Esophagus muscularis mucosa (tissue), 4 donors: ENCODE results near the gene CD52. TPM values are rescaled to one million over a fixed set of nuclear protein-coding genes. Genes with fewer than 3 reads are reported as not detected.

Source experiments
- DNase-seq: peaks from one replicate; pipeline ENCODE4 v3.0.0-alpha.2; 2017; ENCODE audit errors: extremely low spot score
- H3K27ac ChIP-seq, 4 donors: fragments of 200-600 bp; sonication (generic); replicated peaks in 1 of 4; 1 replicate in 3 of 4; 2 replicates in 1 of 4; pipeline ENCODE4 v1.5.1; 2016 to 2019; ENCODE audit warnings: mild to moderate bottlenecking in 1 of 4
- H3K27me3 ChIP-seq, 4 donors: fragments of 200-600 bp; sonication (generic); one replicate each; pipeline versions ENCODE4 v1.5.1 to v1.6.0; 2016 to 2019
- H3K36me3 ChIP-seq, 4 donors: fragments of 200-600 bp; sonication (generic); one replicate each; pipeline ENCODE4 v1.5.1; 2016 to 2019
- H3K4me1 ChIP-seq, 4 donors: fragments of 200-600 bp; sonication (generic); one replicate each; pipeline ENCODE4 v1.5.1; 2016 to 2019
- H3K4me3 ChIP-seq, 4 donors: fragments of 200-600 bp; sonication (generic); 1 replicate in 2 of 4; 2 replicates in 2 of 4; pipeline ENCODE4 v1.5.1; 2016 to 2019; ENCODE audit warnings: mild to moderate bottlenecking in 4 of 4, moderate library complexity in 1 of 4
- H3K9me3 ChIP-seq, 4 donors: fragments of 200-600 bp; sonication (generic); 1 replicate in 3 of 4; 2 replicates in 1 of 4; pipeline ENCODE4 v1.5.1; 2016 to 2019
- CTCF ChIP-seq, 3 experiments: fragments of 200-600 bp in 2 of 3; fragments of 450-650 bp in 1 of 3; sonication (generic) in 2 of 3; IDR thresholded peaks; one replicate each; pipeline ENCODE4 v1.5.1; 2017 to 2019; ENCODE audit warnings: antibody characterized with exemption in 3 of 3, mild to moderate bottlenecking in 2 of 3, moderate library complexity in 1 of 3
- EP300 ChIP-seq: sonication (generic); formaldehyde crosslinking; IDR thresholded peaks from one replicate; pipeline ENCODE4 v1.6.1; 2017; ENCODE audit warnings: antibody characterized with exemption
- POLR2A ChIP-seq: fragments of 450-650 bp; IDR thresholded peaks from one replicate; pipeline ENCODE4 v1.6.1; 2017; ENCODE audit warnings: antibody characterized with exemption, moderate library complexity, mild to moderate bottlenecking, low read depth
- POLR2AphosphoS5 ChIP-seq, 2 donors: sonication (generic); formaldehyde crosslinking; IDR thresholded peaks; one replicate each; pipeline ENCODE4 v1.6.1; 2017; ENCODE audit warnings: antibody characterized with exemption in 2 of 2
- WGBS: methylation state at CpG from one replicate; pipeline ENCODE4 v1.1.5; 2018; 5-methylcytosine and 5-hydroxymethylcytosine counted together
- intact Hi-C: fragments of 100-400 bp; cut with DNase I; formaldehyde crosslinking; loops from one replicate; pipeline ENCODE4 v1.15.1; 2023
- total RNA-seq, 4 donors: library from RNA; depleted of rRNA; stranded (reverse); fragments of >200 nt; gene quantifications; one replicate each; pipeline versions ENCODE4 v1.1.0 to v1.2.1, GENCODE V29; 2016

CD52 gene
- total RNA-seq, 4 donors from 2014 or later = 3.8 to 14.0 (median 7.1) TPM; not detected in 1

DNA sequence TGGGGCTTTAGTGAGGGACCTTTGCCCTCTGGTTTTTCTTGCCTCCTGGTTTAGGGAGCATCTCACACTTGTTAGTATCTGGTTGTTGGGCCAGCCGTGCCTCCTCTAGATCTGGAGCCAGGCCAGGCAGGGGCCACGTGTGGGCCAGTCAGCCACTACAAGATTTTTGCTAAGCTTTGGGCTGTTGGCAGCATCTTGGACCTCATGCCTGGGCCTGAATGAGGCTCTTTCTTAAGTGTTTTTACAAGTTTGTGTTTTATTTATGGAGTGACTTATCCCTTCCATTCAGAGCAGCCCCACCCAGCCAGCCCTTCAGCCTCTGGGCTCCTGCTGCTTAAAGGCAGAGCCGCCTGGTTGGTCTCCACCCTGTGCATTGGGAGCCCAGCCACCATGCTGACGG, 39.5 kb upstream of the CD52 start:
- 43% methylated on average over 4 of the region's 4 CpGs for WGBS
- Histone ChIP-seq H3K36me3 (peaks cover 0 to 69% (median 9%) of the 10 kb centered on the region in 4 donors), H3K4me1 (peaks cover 64 to 79% (median 71%) of the 10 kb centered on the region in 4 donors), H3K27ac (peak overlapping the region; percentile 89 to 98 (median 94)), H3K27me3 (no peaks in the 10 kb centered on the region), H3K4me3 (no peak overlapping the region), H3K9me3 (no peaks in the 10 kb centered on the region)
- intact Hi-C loops = no loop called here
- no peak for TF ChIP-seq EP300
- TF ChIP-seq POLR2A = no peak
- no peak for TF ChIP-seq POLR2AphosphoS5 (IDR thresholded peaks at IDR 0.05)
- no peak for TF ChIP-seq CTCF (IDR thresholded peaks at IDR 0.05)
- no peak for DNase-seq

- Histone ChIP-seq H3K27me3 (no peaks in the 10 kb centered on the region), H3K4me1 (peaks cover 66 to 85% (median 75%) of the 10 kb centered on the region in 4 donors), H3K9me3 (no peaks in the 10 kb centered on the region), H3K36me3 (peaks cover 0 to 67% (median 10%) of the 10 kb centered on the region in 4 donors), H3K4me3 (peak overlapping the region; percentile 77 to 98 (median 89)), H3K27ac (peak overlapping the region; percentile 89 to 98 (median 94))
- DNase-seq = no peak
- intact Hi-C loops = no loop called here
- WGBS = 62% methylated on average over 5 of the region's 9 CpGs
- TF ChIP-seq POLR2AphosphoS5 (IDR thresholded peaks at IDR 0.05) (peak in 1 of 2 donors; percentile 52), CTCF (IDR thresholded peaks at IDR 0.05) (no peak), POLR2A (no peak)
These were observed 38.9 kb upstream of the CD52 start for GRCh38 chr1:26278724-26279455.

GRCh38 chr1:26279456-26280332, 38.1 kb upstream of the CD52 start, which contains the start of gene SH3BGRL3:
Gene SH3BGRL3 (plus strand): TSS chr1:26280086. CDS start chr1:26280156, 70 bp downstream.
- peak within 1 kb of the TSS; percentile 77 to 98 (median 89) for H3K4me3 ChIP-seq
- intact Hi-C loops = no loop called here
- peak; percentile 95 for DNase-seq
- H3K9me3 ChIP-seq = no peaks in the 10 kb centered on the region
- TF ChIP-seq POLR2A (peak; percentile 88), CTCF (IDR thresholded peaks at IDR 0.05) (peak; percentile 31 to 47 (median 46)), EP300 (no peak), POLR2AphosphoS5 (IDR thresholded peaks at IDR 0.05) (peak; percentile 92 to 98)
- peaks cover 74 to 93% (median 82%) of the 10 kb centered on the region in 4 donors for H3K4me1 ChIP-seq
- 8% methylated on average over 11 of the region's 66 CpGs for WGBS
- H3K27me3 ChIP-seq = no peaks in the 10 kb centered on the region
- peaks cover 0 to 59% (median 10%) of the 10 kb centered on the region in 4 donors for H3K36me3 ChIP-seq
- peak within 1 kb of the TSS; percentile 89 to 98 (median 94) for H3K27ac ChIP-seq

DNA sequence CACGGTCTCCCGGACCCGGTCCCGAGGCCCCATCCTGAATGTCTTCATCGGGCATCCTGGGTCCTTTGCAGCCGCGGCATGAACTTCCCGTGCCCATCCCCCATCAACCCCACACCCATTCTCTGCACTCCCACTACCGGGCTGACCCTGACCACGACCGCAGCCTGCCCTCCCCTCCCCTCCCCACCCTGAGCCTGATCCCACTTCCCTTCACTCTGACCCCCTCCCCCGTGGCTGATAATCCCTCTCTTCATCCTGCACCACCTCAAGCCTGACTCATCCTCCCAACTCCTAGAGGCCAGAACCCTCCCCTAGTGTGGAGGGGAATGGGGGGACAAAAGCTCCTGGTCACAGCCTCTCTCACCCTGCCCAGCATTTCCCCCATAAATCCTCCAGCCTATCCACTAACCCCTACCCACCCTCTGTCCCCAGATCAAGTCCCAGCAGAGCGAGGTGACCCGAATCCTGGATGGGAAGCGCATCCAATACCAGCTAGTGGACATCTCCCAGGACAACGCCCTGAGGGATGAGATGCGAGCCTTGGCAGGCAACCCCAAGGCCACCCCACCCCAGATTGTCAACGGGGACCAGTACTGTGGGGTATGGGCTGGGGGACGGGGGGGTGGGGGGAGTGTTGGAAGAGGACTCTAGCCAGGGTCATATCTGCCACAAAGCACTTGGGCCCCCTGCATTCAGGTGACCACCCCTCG, 37.3 kb upstream of the CD52 start:
- H3K9me3 ChIP-seq = no peaks in the 10 kb centered on the region
- H3K27ac ChIP-seq = peak overlapping the region; percentile 89 to 98 (median 94)
- H3K36me3 ChIP-seq = peaks cover 0 to 51% (median 10%) of the 10 kb centered on the region in 4 donors
- H3K27me3 ChIP-seq = no peaks in the 10 kb centered on the region
- peak overlapping the region; percentile 77 to 98 (median 89) for H3K4me3 ChIP-seq
- DNase-seq = no peak
- intact Hi-C loops = no loop called here
- WGBS = 20% methylated on average over 15 of the region's 20 CpGs
- H3K4me1 ChIP-seq = peaks cover 75 to 94% (median 85%) of the 10 kb centered on the region in 4 donors
- no peak for TF ChIP-seq CTCF (IDR thresholded peaks at IDR 0.05)
- TF ChIP-seq POLR2A = no peak
- TF ChIP-seq EP300 = no peak
- TF ChIP-seq POLR2AphosphoS5 (IDR thresholded peaks at IDR 0.05) = no peak
